Psoas muscle (tissue), 8 donors: Measurements from ENCODE around the gene ITGA7. TPM values are rescaled to one million over a fixed set of nuclear protein-coding genes. Genes with fewer than 3 reads are reported as not detected.
A peak's percentile ranks its signal among the peaks of the same experiment; 100 is the strongest.

ENCODE experiments used
- ATAC-seq, 4 donors: fragments of 200-7000 bp; cut with Tn5 transposase; one replicate each; pipeline ENCODE4 v1.9.1; 2020; ENCODE audit warnings: moderate library complexity in 3 of 4, mild to moderate bottlenecking in 2 of 4
- DNase-seq, 2 donors: peaks; one replicate each; pipeline ENCODE4 v3.0.0-alpha.2; 2020
- H3K27ac ChIP-seq: fragments of 200-600 bp; one replicate; pipeline ENCODE4 v1.8.0; 2022
- H3K27me3 ChIP-seq, 3 donors: fragments of 200-600 bp in 1 of 3; one replicate each; pipeline versions ENCODE4 v1.6.1 to v1.8.0; 2013 to 2022; ENCODE audit warnings: low read length in 2 of 3, mild to moderate bottlenecking in 2 of 3, moderate library complexity in 1 of 3; ENCODE audit not compliant: insufficient read depth in 3 of 3
- H3K36me3 ChIP-seq, 2 donors: fragments of 200-600 bp in 1 of 2; one replicate each; pipeline versions ENCODE4 v1.6.1 to v1.8.0; 2013 to 2022; ENCODE audit warnings: low read depth in 1 of 2, mild to moderate bottlenecking in 1 of 2, moderate library complexity in 1 of 2; ENCODE audit not compliant: insufficient read depth in 1 of 2
- H3K4me1 ChIP-seq: fragments of 200-600 bp; one replicate; pipeline ENCODE4 v1.8.0; 2022
- H3K4me3 ChIP-seq: fragments of 200-600 bp; one replicate; pipeline ENCODE4 v1.8.0; 2022; ENCODE audit warnings: mild to moderate bottlenecking
- H3K9me3 ChIP-seq: fragments of 200-600 bp; one replicate; pipeline ENCODE4 v1.8.0; 2022
- WGBS, 3 donors: extraction: QIAGEN DNeasy Blood & Tissue Kit; methylation state at CpG; one replicate each; pipeline versions ENCODE4 v1.1.6 to v1.1.7; 2013; 5-methylcytosine and 5-hydroxymethylcytosine counted together
- intact Hi-C, 2 donors: fragments of 100-400 bp; cut with DNase I; formaldehyde crosslinking; loops; one replicate each; pipeline versions ENCODE4 v1.11.0 to v1.14.2; 2022
- polyA plus RNA-seq, 3 donors: library from polyadenylated mRNA; stranded (reverse); fragments of 200-250 nt; gene quantifications; one replicate each; pipeline ENCODE4 v1.2.3, GENCODE V29; 2013
- total RNA-seq, 4 donors: library from RNA; stranded (reverse); fragmentation: NEBNext Ultra II Directional in 2 of 4; extraction: Animal tissue kit (Norgen Biotek cat#: 25700) in 2 of 4; gene quantifications; one replicate each; pipeline versions ENCODE4 v1.2.1 to v1.2.4, GENCODE V29; 2021 to 2023
- TF ChIP-seq, protein P1 (sequence below): fragments of 200-600 bp; IDR thresholded peaks from one replicate; pipeline ENCODE4 v1.8.0; 2022; ENCODE audit warnings: antibody characterized with exemption
- donor health status: healthy with polysubstance abuse.
- donor health status: DM: no; HTN: no; CAD: no; lungs with moderate emphysema.
- donor health status: Bipolar disorder and iron deficiency.
- donor health status: healthy.
- donor health status: DM: yes; HTN: yes; CAD: no.
- donor health status: DM: no; HTN: no; CAD: no.
- donor health status: DM: no; HTN: no; CAD: no.
- donor health status: DM: yes; HTN: yes; CAD: no.

ITGA7 gene
- total and polyA plus RNA-seq, 7 donors, result 51.8 to 433 (median 297) TPM

- H3K27me3 ChIP-seq, result no peaks in the 10 kb centered on the region
- WGBS, 3 donors, result 0 to 1% (median 0%) methylated on average over 34 to 61 of the region's 61 CpGs
- ATAC-seq, result peak; percentile 83 to 88 (median 86)
- no peaks in the 10 kb centered on the region for H3K9me3 ChIP-seq
- peak; percentile 95 to 96 for DNase-seq
- intact Hi-C loops, result loop anchor here in 1 of 2 donors (2.0 kb wide), 1 partner anchor 24 kb away; no protein-coding TSS in a partner anchor
- peaks cover 47% of the 10 kb centered on the region for H3K4me1 ChIP-seq
- H3K27ac ChIP-seq, result peak within 1 kb of the TSS; percentile 94
- TF ChIP-seq, protein P1, sequence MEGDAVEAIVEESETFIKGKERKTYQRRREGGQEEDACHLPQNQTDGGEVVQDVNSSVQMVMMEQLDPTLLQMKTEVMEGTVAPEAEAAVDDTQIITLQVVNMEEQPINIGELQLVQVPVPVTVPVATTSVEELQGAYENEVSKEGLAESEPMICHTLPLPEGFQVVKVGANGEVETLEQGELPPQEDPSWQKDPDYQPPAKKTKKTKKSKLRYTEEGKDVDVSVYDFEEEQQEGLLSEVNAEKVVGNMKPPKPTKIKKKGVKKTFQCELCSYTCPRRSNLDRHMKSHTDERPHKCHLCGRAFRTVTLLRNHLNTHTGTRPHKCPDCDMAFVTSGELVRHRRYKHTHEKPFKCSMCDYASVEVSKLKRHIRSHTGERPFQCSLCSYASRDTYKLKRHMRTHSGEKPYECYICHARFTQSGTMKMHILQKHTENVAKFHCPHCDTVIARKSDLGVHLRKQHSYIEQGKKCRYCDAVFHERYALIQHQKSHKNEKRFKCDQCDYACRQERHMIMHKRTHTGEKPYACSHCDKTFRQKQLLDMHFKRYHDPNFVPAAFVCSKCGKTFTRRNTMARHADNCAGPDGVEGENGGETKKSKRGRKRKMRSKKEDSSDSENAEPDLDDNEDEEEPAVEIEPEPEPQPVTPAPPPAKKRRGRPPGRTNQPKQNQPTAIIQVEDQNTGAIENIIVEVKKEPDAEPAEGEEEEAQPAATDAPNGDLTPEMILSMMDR, result no peak
- H3K4me3 ChIP-seq, result peak within 1 kb of the TSS; percentile 98
- H3K36me3 ChIP-seq, result peaks cover 5 to 39% of the 10 kb centered on the region in 2 donors
Observed at GRCh38 chr12:55728939-55729818, 21.5 kb upstream of the ITGA7 start, which contains the start of gene CD63. Gene CD63 (minus strand): TSS chr12:55729009. CDS start chr12:55728341, 668 bp downstream.

DNA sequence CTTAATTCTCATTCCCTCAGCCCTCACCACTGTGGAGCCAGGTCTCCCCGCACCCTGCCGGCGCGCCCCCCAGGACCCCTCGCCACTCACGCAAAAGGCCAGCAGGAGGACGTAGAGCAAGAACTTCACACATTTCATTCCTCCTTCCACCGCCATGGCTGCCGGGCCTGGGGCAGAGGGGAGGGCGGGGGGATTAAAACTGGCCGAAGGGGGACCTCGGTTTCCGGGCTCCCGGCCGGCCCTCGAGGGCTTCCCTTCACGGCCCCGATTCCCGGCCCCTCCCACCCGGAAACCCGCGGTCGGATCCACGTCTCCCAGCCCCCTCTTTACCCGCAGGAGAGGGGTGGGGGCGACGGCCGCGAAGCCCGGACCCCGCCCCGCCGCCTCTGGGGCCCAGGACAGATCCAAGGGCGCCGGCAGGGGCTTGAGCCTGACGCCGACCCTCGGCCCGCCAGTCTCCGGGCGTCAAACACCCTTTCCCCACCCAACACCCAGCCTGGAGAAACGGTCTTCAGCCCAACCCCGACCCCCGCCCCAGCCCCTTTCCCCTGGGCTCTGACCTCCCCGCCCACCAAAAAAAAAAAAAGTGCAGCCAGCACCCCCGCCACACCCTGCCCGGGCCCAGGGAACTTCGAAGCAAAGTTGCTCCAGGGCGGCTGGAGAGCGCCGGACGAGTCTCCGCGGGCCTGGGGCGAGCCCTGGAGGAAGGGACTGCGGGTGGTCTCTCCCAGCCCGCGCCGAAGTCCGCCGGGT lies 20.7 kb upstream of the ITGA7 start:
- DNase-seq, result peak; percentile 85 to 91
- intact Hi-C loops, result loop anchor here in 1 of 2 donors (2.0 kb wide), 1 partner anchor 24 kb away; no protein-coding TSS in a partner anchor
- Histone ChIP-seq H3K4me1 (peaks cover 56% of the 10 kb centered on the region), H3K36me3 (peaks cover 7 to 47% of the 10 kb centered on the region in 2 donors), H3K9me3 (no peaks in the 10 kb centered on the region), H3K27ac (peak overlapping the region; percentile 94), H3K27me3 (no peaks in the 10 kb centered on the region), H3K4me3 (peak overlapping the region; percentile 98)
- TF ChIP-seq, protein P1, result no peak
- 0% methylated on average over 40 to 61 of the region's 61 CpGs for WGBS, 3 donors
- ATAC-seq, result peak; percentile 22 to 51 (median 40)

DNA sequence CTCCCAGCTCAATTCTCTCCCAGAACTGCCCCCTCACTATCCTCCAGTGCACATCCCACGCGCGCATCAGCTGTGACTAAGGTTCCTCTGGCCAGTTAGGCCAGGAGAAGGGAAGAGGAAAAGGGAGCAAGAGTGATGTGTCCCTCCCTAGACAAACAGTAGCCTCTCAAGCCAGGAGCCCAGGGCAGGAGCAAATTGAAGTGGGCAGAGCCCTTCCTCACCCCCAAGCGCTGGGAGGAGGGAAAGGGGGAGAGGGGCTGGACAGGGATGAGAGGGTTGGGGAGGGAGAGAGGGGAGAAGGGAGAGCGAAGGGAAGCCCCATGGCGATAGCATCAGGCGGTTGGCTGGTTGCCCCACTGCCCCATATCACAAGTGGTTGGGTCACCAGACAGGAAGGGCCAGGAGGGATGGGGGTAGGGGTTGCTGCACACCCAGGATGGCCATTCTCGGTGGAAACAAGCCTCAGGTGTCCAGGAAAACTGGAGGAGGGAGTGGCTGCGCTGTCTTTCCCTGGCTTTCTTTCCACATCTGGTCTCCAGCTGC lies 20.0 kb upstream of the ITGA7 start:
- intact Hi-C loops, result loop anchor here in 1 of 2 donors (2.0 kb wide), 1 partner anchor 23 kb away; no protein-coding TSS in a partner anchor
- Histone ChIP-seq H3K4me1 (peaks cover 62% of the 10 kb centered on the region), H3K27me3 (no peaks in the 10 kb centered on the region), H3K36me3 (peaks cover 7 to 53% of the 10 kb centered on the region in 2 donors), H3K4me3 (peak overlapping the region; percentile 98), H3K27ac (peak overlapping the region; percentile 94), H3K9me3 (no peaks in the 10 kb centered on the region)
- TF ChIP-seq, protein P1, result no peak
- 9 to 21% (median 12%) methylated on average over 8 to 9 of the region's 9 CpGs for WGBS, 3 donors
- peak; percentile 8 to 35 (median 12) for ATAC-seq
- peak; percentile 73 to 88 for DNase-seq

- WGBS, 3 donors, result 32 to 46% (median 34%) methylated on average over 10 of the region's 10 CpGs
- peak; percentile 29 to 59 for DNase-seq
- peaks cover 7 to 51% of the 10 kb centered on the region in 2 donors for H3K36me3 ChIP-seq
Observed at GRCh38 chr12:55726971-55727370, 19.3 kb upstream of the ITGA7 start.

More at GRCh38 chr12:55726971-55727370, 19.3 kb upstream of the ITGA7 start:
- Histone ChIP-seq H3K9me3 (no peaks in the 10 kb centered on the region), H3K4me3 (peak overlapping the region; percentile 98), H3K4me1 (peaks cover 70% of the 10 kb centered on the region), H3K27ac (peak overlapping the region; percentile 94), H3K27me3 (no peaks in the 10 kb centered on the region)
- intact Hi-C loops, result no loop called here
- TF ChIP-seq, protein P1, result no peak
- no peak for ATAC-seq
